Esophagus (tissue), 2 donors: ENCODE results near the gene TRAF5. TPM values are rescaled to one million over a fixed set of nuclear protein-coding genes. Genes with fewer than 3 reads are reported as not detected.

Experiments used
- H3K27ac ChIP-seq, 2 donors: one replicate each; pipeline ENCODE4 v1.5.1; 2013; ENCODE audit warnings: low read depth in 2 of 2, mild to moderate bottlenecking in 2 of 2, inconsistent platforms in 1 of 2, low read length in 1 of 2, moderate library complexity in 1 of 2
- H3K27me3 ChIP-seq, 2 donors: one replicate each; pipeline ENCODE4 v1.6.1; 2013; ENCODE audit warnings: low read length in 2 of 2, control low read depth in 1 of 2, mild to moderate bottlenecking in 1 of 2; ENCODE audit not compliant: insufficient read depth in 2 of 2, control insufficient read depth in 1 of 2
- H3K36me3 ChIP-seq, 2 donors: one replicate each; pipeline ENCODE4 v1.6.1; 2013; ENCODE audit warnings: low read length in 1 of 2; ENCODE audit not compliant: control insufficient read depth in 2 of 2, insufficient read depth in 2 of 2
- H3K4me1 ChIP-seq, 2 donors: one replicate each; pipeline ENCODE4 v1.6.1; 2013; ENCODE audit warnings: low read length in 1 of 2; ENCODE audit not compliant: control insufficient read depth in 2 of 2, insufficient read depth in 2 of 2
- H3K4me3 ChIP-seq, 2 donors: one replicate each; pipeline ENCODE4 v1.5.1; 2013; ENCODE audit warnings: low read length in 2 of 2, mild to moderate bottlenecking in 2 of 2, low read depth in 1 of 2, moderate library complexity in 1 of 2
- H3K9me3 ChIP-seq, 2 donors: one replicate each; pipeline ENCODE4 v1.6.1; 2013; ENCODE audit warnings: mild to moderate bottlenecking in 2 of 2, low read depth in 1 of 2, low read length in 1 of 2, moderate library complexity in 1 of 2; ENCODE audit not compliant: control insufficient read depth in 2 of 2, insufficient read depth in 1 of 2
- WGBS, 2 donors: extraction: QIAGEN DNeasy Blood & Tissue Kit; methylation state at CpG; one replicate each; pipeline ENCODE4 v1.1.7; 2013; 5-methylcytosine and 5-hydroxymethylcytosine counted together
- polyA plus RNA-seq, 2 donors: library from polyadenylated mRNA; stranded (reverse); fragments of 200-250 nt; gene quantifications; one replicate each; pipeline ENCODE4 v1.2.3, GENCODE V29; 2013
- donor health status: healthy with polysubstance abuse.
- donor health status: Bipolar disorder and iron deficiency.

TRAF5 gene
- polyA plus RNA-seq, 2 donors: 3.2 to 4.9 TPM

- H3K4me3 ChIP-seq: peak overlapping the region; percentile 62 to 86
- H3K27ac ChIP-seq: peak overlapping the region; percentile 73 to 78
- H3K4me1 ChIP-seq: peaks cover 8 to 13% of the 10 kb centered on the region in 2 donors
- H3K27me3 ChIP-seq: no peaks in the 10 kb centered on the region
- WGBS, 2 donors: 2 to 8% methylated on average over 16 of the region's 16 CpGs
- H3K36me3 ChIP-seq: no peaks in the 10 kb centered on the region
- H3K9me3 ChIP-seq: no peaks in the 10 kb centered on the region
Observed at GRCh38 chr1:211327346-211327921, 801 bp downstream of the TRAF5 start.

DNA sequence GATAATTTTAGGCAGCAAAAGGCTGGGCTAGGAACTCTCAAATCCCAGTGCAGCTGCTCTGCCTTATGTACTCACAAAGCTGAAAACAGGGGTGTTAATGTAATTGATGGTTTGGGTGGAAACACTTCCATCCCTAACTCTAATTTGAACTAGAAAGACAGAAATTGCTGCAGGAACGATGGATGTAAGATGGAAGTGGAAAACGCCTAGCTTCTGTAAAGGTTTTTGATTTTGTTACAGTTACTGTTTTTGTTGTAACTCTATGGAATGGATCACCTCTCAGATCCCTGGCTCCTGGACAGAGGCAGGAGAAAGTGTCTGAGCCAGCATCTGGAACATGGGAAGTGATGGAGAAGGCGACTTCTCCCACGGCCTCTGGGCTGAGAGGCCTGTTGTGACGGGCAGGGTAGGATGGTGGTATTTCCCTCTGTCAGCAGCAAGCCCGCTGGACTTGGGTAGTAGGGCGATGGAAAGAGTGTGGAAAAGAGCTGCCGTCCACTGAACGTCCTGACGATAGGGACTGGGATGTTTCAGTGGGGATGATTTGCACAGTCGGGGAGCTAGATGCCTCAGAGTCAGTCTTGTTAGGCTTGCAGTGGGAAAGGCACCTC lies 1.6 kb downstream of the TRAF5 start:
- Histone ChIP-seq H3K4me1 (peaks cover 8 to 13% of the 10 kb centered on the region in 2 donors), H3K27me3 (no peaks in the 10 kb centered on the region), H3K27ac (no peak overlapping the region), H3K9me3 (no peaks in the 10 kb centered on the region), H3K4me3 (no peak overlapping the region), H3K36me3 (no peaks in the 10 kb centered on the region)
- 71 to 77% methylated on average over 11 of the region's 11 CpGs for WGBS, 2 donors

- H3K4me3 ChIP-seq: no peak overlapping the region
- no peak overlapping the region for H3K27ac ChIP-seq
- peaks cover 8 to 13% of the 10 kb centered on the region in 2 donors for H3K4me1 ChIP-seq
- 68 to 76% methylated on average over 6 of the region's 6 CpGs for WGBS, 2 donors
- H3K9me3 ChIP-seq: no peaks in the 10 kb centered on the region
- H3K36me3 ChIP-seq: no peaks in the 10 kb centered on the region
- no peaks in the 10 kb centered on the region for H3K27me3 ChIP-seq
Observed at GRCh38 chr1:211328866-211329475, 2.3 kb downstream of the TRAF5 start.

- no peaks in the 10 kb centered on the region for H3K9me3 ChIP-seq
- H3K4me3 ChIP-seq: no peak overlapping the region
- no peak overlapping the region for H3K27ac ChIP-seq
- H3K4me1 ChIP-seq: peaks cover 8 to 13% of the 10 kb centered on the region in 2 donors
- H3K36me3 ChIP-seq: no peaks in the 10 kb centered on the region
- WGBS, 2 donors: 33 to 45% methylated on average over 4 of the region's 4 CpGs
- H3K27me3 ChIP-seq: no peaks in the 10 kb centered on the region
Observed at GRCh38 chr1:211329764-211330201, 3.1 kb downstream of the TRAF5 start.

DNA sequence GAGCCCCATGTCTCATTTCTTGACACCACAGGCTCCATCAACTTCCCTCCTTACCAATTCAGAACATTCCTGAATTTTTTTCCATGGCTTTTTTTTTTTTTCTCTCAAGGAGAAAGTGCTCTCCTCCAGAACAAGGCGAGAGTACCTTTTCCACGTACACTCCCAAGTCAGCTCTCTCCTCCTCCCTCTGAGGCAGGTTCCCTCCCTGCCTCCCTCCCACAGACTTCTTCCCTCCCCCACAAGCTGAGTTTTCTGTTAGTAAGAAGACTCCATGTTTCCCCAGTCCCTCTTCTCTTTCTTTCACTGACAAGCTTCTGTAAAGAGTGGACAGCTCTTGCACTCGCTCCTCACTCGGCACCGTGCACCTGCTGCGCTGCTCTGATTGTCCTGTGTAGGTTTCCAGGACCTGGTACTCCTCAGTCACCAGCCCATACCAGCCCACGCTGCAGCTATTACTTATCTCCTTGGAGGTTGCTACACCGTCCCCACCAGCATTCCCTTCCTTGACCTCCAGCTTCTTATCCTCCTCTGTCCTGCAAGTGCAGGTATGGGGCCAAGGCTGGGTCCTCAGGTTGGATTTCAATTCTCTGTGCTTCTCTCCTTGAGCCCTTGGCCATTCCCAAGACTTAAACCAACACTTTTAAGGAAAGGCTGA lies 3.8 kb downstream of the TRAF5 start:
- Histone ChIP-seq H3K4me1 (peaks cover 8 to 13% of the 10 kb centered on the region in 2 donors), H3K9me3 (no peaks in the 10 kb centered on the region), H3K27ac (no peak overlapping the region), H3K36me3 (no peaks in the 10 kb centered on the region), H3K27me3 (no peaks in the 10 kb centered on the region), H3K4me3 (no peak overlapping the region)
- 77 to 91% methylated on average over 8 of the region's 8 CpGs for WGBS, 2 donors

- WGBS, 2 donors: 93% methylated on average over 3 of the region's 3 CpGs
Observed at GRCh38 chr1:211331011-211331709, 4.5 kb downstream of the TRAF5 start.

DNA sequence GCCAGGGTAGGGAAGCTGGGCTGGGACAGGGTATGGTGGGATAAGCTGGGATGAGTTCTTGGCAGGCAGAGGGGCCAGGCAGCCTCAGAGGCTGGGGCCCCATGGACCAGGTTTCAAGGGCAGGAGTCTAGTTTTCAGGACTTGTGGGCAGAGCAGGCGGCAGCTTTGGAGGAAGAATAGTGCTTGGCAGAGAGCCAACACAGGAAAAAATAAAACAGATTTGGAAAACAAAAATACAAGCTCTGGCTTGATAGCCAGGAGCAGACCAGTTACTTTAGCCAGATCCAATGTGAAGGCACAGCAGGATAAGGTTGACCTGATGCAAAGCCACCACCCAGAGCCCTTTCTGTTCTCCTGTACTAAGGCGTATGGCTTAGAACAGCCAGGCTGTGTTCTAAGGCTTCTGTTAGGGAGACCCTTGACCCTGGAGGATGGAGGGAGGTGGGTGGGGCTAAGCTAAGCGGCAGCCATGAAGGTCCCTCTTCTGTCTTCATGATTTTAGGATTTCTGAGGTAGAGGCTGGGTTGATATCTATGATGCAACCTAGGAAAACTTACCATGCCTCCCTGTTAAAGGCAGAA lies 5.5 kb downstream of the TRAF5 start:
- 41 to 59% methylated on average over 3 of the region's 3 CpGs for WGBS, 2 donors
- H3K27me3 ChIP-seq: no peaks in the 10 kb centered on the region
- H3K4me3 ChIP-seq: no peak overlapping the region
- H3K36me3 ChIP-seq: no peaks in the 10 kb centered on the region
- no peaks in the 10 kb centered on the region for H3K9me3 ChIP-seq
- H3K4me1 ChIP-seq: peaks cover 5 to 10% of the 10 kb centered on the region in 2 donors
- H3K27ac ChIP-seq: no peak overlapping the region

More at GRCh38 chr1:211331011-211331709, 4.5 kb downstream of the TRAF5 start:
- H3K27me3 ChIP-seq: no peaks in the 10 kb centered on the region
- peaks cover 8 to 13% of the 10 kb centered on the region in 2 donors for H3K4me1 ChIP-seq
- H3K4me3 ChIP-seq: no peak overlapping the region
- no peaks in the 10 kb centered on the region for H3K36me3 ChIP-seq
- no peak overlapping the region for H3K27ac ChIP-seq
- no peaks in the 10 kb centered on the region for H3K9me3 ChIP-seq

GRCh38 chr1:211332830-211333229 lies 6.2 kb downstream of the TRAF5 start:
- Histone ChIP-seq H3K9me3 (no peaks in the 10 kb centered on the region), H3K4me1 (peaks cover 5 to 10% of the 10 kb centered on the region in 2 donors), H3K27me3 (no peaks in the 10 kb centered on the region), H3K36me3 (no peaks in the 10 kb centered on the region), H3K4me3 (no peak overlapping the region), H3K27ac (no peak overlapping the region)
- WGBS, 2 donors: 71 to 84% methylated on average over 2 of the region's 2 CpGs

DNA sequence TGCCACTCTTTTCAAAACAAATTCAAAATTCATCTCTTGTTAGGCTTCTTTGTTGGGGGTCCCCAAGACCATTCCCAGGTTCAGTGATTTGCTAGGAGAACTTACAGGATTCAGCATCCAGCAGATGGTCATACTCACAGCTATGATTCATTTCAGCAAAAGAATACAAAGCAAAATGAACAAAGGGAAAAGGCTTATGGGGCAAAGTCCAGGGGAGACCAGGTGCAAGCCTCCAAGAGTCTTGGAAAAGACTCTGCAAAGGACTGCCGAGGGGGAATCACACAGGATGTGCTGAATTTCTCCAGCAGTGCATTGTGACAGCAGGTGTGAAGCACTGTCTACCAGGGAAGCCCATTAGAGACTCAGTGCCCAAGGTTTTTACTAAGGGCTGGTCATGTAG lies 7.3 kb downstream of the TRAF5 start:
- Histone ChIP-seq H3K36me3 (no peaks in the 10 kb centered on the region), H3K27ac (no peak overlapping the region), H3K4me3 (no peak overlapping the region), H3K27me3 (no peaks in the 10 kb centered on the region), H3K9me3 (no peaks in the 10 kb centered on the region), H3K4me1 (peaks cover 5 to 10% of the 10 kb centered on the region in 2 donors)
- WGBS, 2 donors: 42 to 50% methylated on average over 1 of the region's 1 CpG
